KBM-7 (cell line): Measurements from ENCODE around the gene FABP7.
A peak's percentile ranks its signal among the peaks of the same experiment; 100 is the strongest.
"Not testable (repeated sequence)": the region's sequence is repeated elsewhere in the genome, so short reads cannot be mapped to it uniquely, and the experiment has no call there.

Source experiments
- DNase-seq: peaks from one replicate; pipeline ENCODE4 v3.0.0-alpha.2; 2015
- in situ Hi-C: fragments of 300-500 bp; cut with MboI; formaldehyde crosslinking; loops from 2 replicates; pipeline ENCODE4 v1.14.3; 2020; ENCODE audit warnings: low sequenced_read_pairs, low pct_unique_long_range_greater_than_20kb, mixed read lengths

The FABP7 gene

GRCh38 chr6:122779667-122780066, at the start of gene FABP7:
FABP7 (plus strand) TSS chr6:122779716; CDS start chr6:122779795, 79 bp downstream.
- in situ Hi-C loops = no loop called here
- no peak for DNase-seq

GRCh38 chr6:122730334-122730733, 49.2 kb upstream of the FABP7 start:
- in situ Hi-C loops = loop anchor here (25.0 kb wide), 2 partner anchors 107 to 243 kb away; no protein-coding TSS in a partner anchor
- DNase-seq = no peak

GRCh38 chr6:122730775-122731386, 48.6 kb upstream of the FABP7 start:
- in situ Hi-C loops = loop anchor here (25.0 kb wide), 2 partner anchors 106 to 244 kb away; no protein-coding TSS in a partner anchor

GRCh38 chr6:122733259-122733658, 46.3 kb upstream of the FABP7 start:
- in situ Hi-C loops = loop anchor here (25.0 kb wide), 2 partner anchors 104 to 246 kb away; no protein-coding TSS in a partner anchor

More at GRCh38 chr6:122730775-122731386, 48.6 kb upstream of the FABP7 start:
- DNase-seq = peak; percentile 58

DNA sequence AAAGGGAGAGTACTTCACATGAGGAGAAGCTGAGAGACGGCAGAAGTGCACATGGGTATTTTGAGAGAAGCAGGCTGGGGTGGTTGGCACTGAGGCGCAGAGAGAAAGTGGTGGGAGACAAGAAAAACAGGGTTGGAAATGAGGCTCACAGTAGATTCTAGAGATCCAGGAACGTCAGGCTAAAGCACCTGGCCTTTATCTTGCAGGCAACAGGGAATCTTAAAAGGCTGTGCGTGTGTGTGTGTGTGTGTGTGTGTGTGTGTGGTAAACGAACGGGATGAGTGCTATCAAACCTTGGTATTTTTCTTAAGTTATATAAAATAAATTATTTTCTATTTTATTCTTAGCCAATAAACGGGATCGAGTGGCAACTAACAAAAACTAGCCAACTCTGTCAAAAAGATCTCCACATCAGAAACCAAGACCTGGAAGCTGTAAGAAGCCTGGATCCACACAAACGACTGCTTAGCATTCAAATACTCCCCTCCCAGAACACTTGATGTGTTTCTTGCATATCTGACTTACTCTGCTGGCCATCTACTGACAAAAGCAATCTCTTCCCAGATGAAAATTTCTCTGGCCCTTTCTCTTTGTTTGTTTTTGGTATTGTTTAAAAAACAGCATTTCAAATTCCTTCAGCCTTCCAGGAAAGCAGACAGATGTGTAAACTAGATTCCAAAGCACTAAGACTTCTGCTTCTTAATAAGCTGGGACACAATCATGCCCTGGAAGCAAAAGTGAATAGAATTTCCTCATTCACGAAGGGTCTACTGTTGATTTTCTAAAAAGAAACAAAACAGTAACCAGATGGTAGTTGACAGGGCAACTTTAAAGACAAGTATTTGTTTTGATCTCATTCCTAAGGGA, 44.8 kb upstream of the FABP7 start:
- no peak for DNase-seq

More at GRCh38 chr6:122733259-122733658, 46.3 kb upstream of the FABP7 start:
- DNase-seq = no peak

DNA sequence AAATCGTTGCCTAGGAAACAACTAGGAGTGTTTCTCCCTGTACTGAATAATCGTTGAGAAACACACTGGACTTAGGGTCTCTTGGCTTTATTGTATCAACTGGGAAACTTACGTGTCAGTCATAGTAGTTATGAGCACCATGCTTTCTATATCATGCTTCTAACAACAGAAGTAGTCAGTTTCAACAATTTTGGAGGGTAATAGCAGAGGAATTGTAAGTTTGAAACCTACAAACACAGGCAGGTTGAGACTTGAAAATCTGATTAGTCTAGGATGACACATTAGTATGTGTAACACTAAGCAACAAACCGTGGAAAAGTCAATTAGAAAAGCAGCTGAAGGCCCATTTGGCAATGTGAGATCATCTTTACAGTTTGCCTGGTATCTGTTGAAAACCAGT, 43.9 kb upstream of the FABP7 start:
- no peak for DNase-seq
- in situ Hi-C loops = loop anchor here (25.0 kb wide), 2 partner anchors 102 to 248 kb away; no protein-coding TSS in a partner anchor

More for the DNA sequence above, 44.8 kb upstream of the FABP7 start:
- in situ Hi-C loops = loop anchor here (25.0 kb wide), 2 partner anchors 103 to 247 kb away; no protein-coding TSS in a partner anchor

- in situ Hi-C loops = loop anchor here (25.0 kb wide), 2 partner anchors 101 to 249 kb away; no protein-coding TSS in a partner anchor
- DNase-seq = no peak
Measured at GRCh38 chr6:122736163-122736562, 43.4 kb upstream of the FABP7 start.

GRCh38 chr6:122736616-122737015, 42.9 kb upstream of the FABP7 start:
- in situ Hi-C loops = loop anchor here (25.0 kb wide), 2 partner anchors 101 to 249 kb away; no protein-coding TSS in a partner anchor
- DNase-seq = no peak

GRCh38 chr6:122740091-122740490, 39.4 kb upstream of the FABP7 start:
- in situ Hi-C loops = loop anchor here (25.0 kb wide), 2 partner anchors 97 to 253 kb away; no protein-coding TSS in a partner anchor
- DNase-seq = no peak

- in situ Hi-C loops = loop anchor here (25.0 kb wide), 2 partner anchors 96 to 254 kb away; no protein-coding TSS in a partner anchor
- no peak for DNase-seq
Measured at GRCh38 chr6:122740936-122741335, 38.6 kb upstream of the FABP7 start.

GRCh38 chr6:122744247-122744646, 35.3 kb upstream of the FABP7 start:
- DNase-seq = peak; percentile 19

GRCh38 chr6:122744856-122745255, 34.7 kb upstream of the FABP7 start:
- DNase-seq = not testable (repeated sequence)
- in situ Hi-C loops = loop anchor here (25.0 kb wide), 2 partner anchors 92 to 258 kb away; no protein-coding TSS in a partner anchor

More at GRCh38 chr6:122744247-122744646, 35.3 kb upstream of the FABP7 start:
- in situ Hi-C loops = loop anchor here (25.0 kb wide), 2 partner anchors 93 to 257 kb away; no protein-coding TSS in a partner anchor

GRCh38 chr6:122746688-122747087, 32.8 kb upstream of the FABP7 start:
- no peak for DNase-seq
- in situ Hi-C loops = loop anchor here (25.0 kb wide), 2 partner anchors 91 to 259 kb away; no protein-coding TSS in a partner anchor

- in situ Hi-C loops = loop anchor here (25.0 kb wide), 2 partner anchors 90 to 260 kb away; no protein-coding TSS in a partner anchor
Measured at GRCh38 chr6:122747573-122747972, 31.9 kb upstream of the FABP7 start.

GRCh38 chr6:122748945-122749344, 30.6 kb upstream of the FABP7 start:
- in situ Hi-C loops = loop anchor here (25.0 kb wide), 2 partner anchors 88 to 262 kb away; no protein-coding TSS in a partner anchor
- not testable (repeated sequence) for DNase-seq

More at GRCh38 chr6:122747573-122747972, 31.9 kb upstream of the FABP7 start:
- peak; percentile 72 for DNase-seq

DNA sequence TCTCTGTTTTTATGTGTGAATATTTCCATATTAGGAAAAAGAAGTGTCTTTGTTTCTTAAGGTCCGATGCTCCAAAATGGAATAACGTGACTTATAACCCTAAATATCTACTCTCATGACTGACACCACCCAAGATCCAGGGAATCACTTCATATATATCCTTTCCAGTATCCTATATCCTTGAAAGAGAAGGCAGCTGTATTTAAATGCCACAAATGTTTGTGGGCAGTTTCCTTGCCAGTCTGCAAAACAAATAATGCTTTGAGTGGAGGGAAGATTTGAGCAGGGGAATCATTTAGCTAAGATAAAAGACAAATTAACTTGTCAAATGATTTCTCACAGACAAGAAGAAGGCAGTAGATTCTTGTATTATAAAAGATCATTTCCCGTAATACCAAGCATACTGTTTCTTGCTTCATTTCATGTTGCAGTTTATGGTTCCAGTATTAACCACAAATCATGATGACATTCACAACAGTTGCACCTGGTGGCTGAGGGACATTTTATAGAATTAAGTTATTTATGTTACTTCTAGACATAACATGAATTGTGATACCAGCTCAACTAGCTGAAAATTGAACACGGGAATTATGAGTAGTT, 30.0 kb upstream of the FABP7 start:
- in situ Hi-C loops = loop anchor here (25.0 kb wide), 2 partner anchors 88 to 262 kb away; no protein-coding TSS in a partner anchor
- no peak for DNase-seq

DNA sequence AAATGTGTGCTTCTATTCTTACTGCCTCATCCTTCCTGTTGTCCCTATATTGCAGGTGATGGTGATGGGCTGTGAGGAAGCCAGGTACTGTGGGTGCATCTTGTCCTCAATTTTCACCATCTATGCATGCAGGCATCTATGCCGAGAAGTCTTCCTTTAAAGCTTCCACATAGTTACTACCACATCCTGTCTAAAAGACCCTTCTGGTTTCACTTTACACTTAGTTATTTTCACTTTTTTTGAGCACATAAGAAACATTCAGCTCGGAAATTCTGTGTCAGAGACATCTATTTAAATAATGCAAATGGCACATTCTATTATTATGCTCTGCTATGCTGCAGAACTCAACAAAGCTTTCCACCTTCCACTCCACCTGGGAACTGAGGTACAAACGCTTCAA, 28.2 kb upstream of the FABP7 start:
- DNase-seq = no peak

GRCh38 chr6:122752459-122752858, 27.1 kb upstream of the FABP7 start:
- in situ Hi-C loops = no loop called here
- no peak for DNase-seq

More for the DNA sequence above, 28.2 kb upstream of the FABP7 start:
- in situ Hi-C loops = no loop called here
